ENCODE measurements around the gene AKR1C3. TPM values are rescaled to one million over a fixed set of nuclear protein-coding genes. Genes with fewer than 3 reads are reported as not detected.
"Not testable (repeated sequence)": the region's sequence is repeated elsewhere in the genome, so short reads cannot be mapped to it uniquely, and the experiment has no call there.

AKR1C3 gene
- total RNA-seq, 1 donor from 2014 or later: 0.50 TPM

- no peak for TF ChIP-seq CTCF (IDR thresholded peaks at IDR 0.05)
- no peak overlapping the region for H3K4me3 Mint-ChIP-seq (ENCODE audit: unreplicated experiment)
- DNase-seq (ENCODE audit: low spot score): no peak
- no peak overlapping the region for H3K27ac Mint-ChIP-seq (ENCODE audit: unreplicated experiment)
- H3K27me3 Mint-ChIP-seq (ENCODE audit: low read depth): no peaks in the 10 kb centered on the region
- no peaks in the 10 kb centered on the region for H3K4me1 Mint-ChIP-seq (ENCODE audit: low read depth)
- no peaks in the 10 kb centered on the region for H3K36me3 Mint-ChIP-seq (ENCODE audit: low read depth)
- peaks cover 32% of the 10 kb centered on the region for H3K9me3 Mint-ChIP-seq (ENCODE audit: low read depth)
Measured at GRCh38 chr10:5135581-5135980, 41.4 kb downstream of the AKR1C3 start.

GRCh38 chr10:5136468-5137087 is 42.4 kb downstream of the AKR1C3 start:
- no peaks in the 10 kb centered on the region for H3K27me3 Mint-ChIP-seq (ENCODE audit: low read depth)
- TF ChIP-seq CTCF (IDR thresholded peaks at IDR 0.05): no peak
- H3K27ac Mint-ChIP-seq (ENCODE audit: unreplicated experiment): no peak overlapping the region
- no peak overlapping the region for H3K4me3 Mint-ChIP-seq (ENCODE audit: unreplicated experiment)
- H3K4me1 Mint-ChIP-seq (ENCODE audit: low read depth): no peaks in the 10 kb centered on the region
- DNase-seq (ENCODE audit: low spot score): no peak
- peaks cover 32% of the 10 kb centered on the region for H3K9me3 Mint-ChIP-seq (ENCODE audit: low read depth)
- no peaks in the 10 kb centered on the region for H3K36me3 Mint-ChIP-seq (ENCODE audit: low read depth)

GRCh38 chr10:5137699-5138098 is 43.5 kb downstream of the AKR1C3 start:
- not testable (repeated sequence) for H3K27ac Mint-ChIP-seq (ENCODE audit: unreplicated experiment); H3K36me3 Mint-ChIP-seq (ENCODE audit: low read depth); H3K4me3 Mint-ChIP-seq (ENCODE audit: unreplicated experiment); DNase-seq (ENCODE audit: low spot score); H3K27me3 Mint-ChIP-seq (ENCODE audit: low read depth); H3K4me1 Mint-ChIP-seq (ENCODE audit: low read depth)
- H3K9me3 Mint-ChIP-seq (ENCODE audit: low read depth): peaks cover 32% of the 10 kb centered on the region

GRCh38 chr10:5142199-5142598 is 48.0 kb downstream of the AKR1C3 start:
- Mint-ChIP-seq H3K27ac (ENCODE audit: unreplicated experiment) (no peak overlapping the region), H3K4me3 (ENCODE audit: unreplicated experiment) (no peak overlapping the region), H3K9me3 (ENCODE audit: low read depth) (peaks cover 23% of the 10 kb centered on the region), H3K27me3 (ENCODE audit: low read depth) (no peaks in the 10 kb centered on the region), H3K36me3 (ENCODE audit: low read depth) (no peaks in the 10 kb centered on the region), H3K4me1 (ENCODE audit: low read depth) (no peaks in the 10 kb centered on the region)
- DNase-seq (ENCODE audit: low spot score): no peak
- no peak for TF ChIP-seq CTCF (IDR thresholded peaks at IDR 0.05)

GRCh38 chr10:5143137-5143536 is 48.9 kb downstream of the AKR1C3 start:
- H3K4me3 Mint-ChIP-seq (ENCODE audit: unreplicated experiment): no peak overlapping the region
- H3K9me3 Mint-ChIP-seq (ENCODE audit: low read depth): peaks cover 15% of the 10 kb centered on the region
- TF ChIP-seq CTCF (IDR thresholded peaks at IDR 0.05): no peak
- no peaks in the 10 kb centered on the region for H3K27me3 Mint-ChIP-seq (ENCODE audit: low read depth)
- H3K36me3 Mint-ChIP-seq (ENCODE audit: low read depth): no peaks in the 10 kb centered on the region
- H3K4me1 Mint-ChIP-seq (ENCODE audit: low read depth): no peaks in the 10 kb centered on the region
- H3K27ac Mint-ChIP-seq (ENCODE audit: unreplicated experiment): no peak overlapping the region
- DNase-seq (ENCODE audit: low spot score): no peak

GRCh38 chr10:5146920-5147254 is 52.7 kb downstream of the AKR1C3 start:
- Mint-ChIP-seq H3K4me3 (ENCODE audit: unreplicated experiment) (no peak overlapping the region), H3K4me1 (ENCODE audit: low read depth) (no peaks in the 10 kb centered on the region), H3K9me3 (ENCODE audit: low read depth) (peaks cover 17% of the 10 kb centered on the region), H3K36me3 (ENCODE audit: low read depth) (no peaks in the 10 kb centered on the region), H3K27me3 (ENCODE audit: low read depth) (no peaks in the 10 kb centered on the region), H3K27ac (ENCODE audit: unreplicated experiment) (no peak overlapping the region)
- no peak for DNase-seq (ENCODE audit: low spot score)
- no peak for TF ChIP-seq CTCF (IDR thresholded peaks at IDR 0.05)

All from chondrocyte (in vitro differentiated cells).